HG03196 (cell line): ENCODE results near the gene GRIK1.
"Not testable (repeated sequence)": the region's sequence is repeated elsewhere in the genome, so short reads cannot be mapped to it uniquely, and the experiment has no call there.

ENCODE experiments used
- ATAC-seq: cut with Tn5 transposase; IDR thresholded peaks from one replicate; pipeline ENCODE4 v1.9.1; 2021; ENCODE audit not compliant: unreplicated experiment

GRIK1 gene

DNA sequence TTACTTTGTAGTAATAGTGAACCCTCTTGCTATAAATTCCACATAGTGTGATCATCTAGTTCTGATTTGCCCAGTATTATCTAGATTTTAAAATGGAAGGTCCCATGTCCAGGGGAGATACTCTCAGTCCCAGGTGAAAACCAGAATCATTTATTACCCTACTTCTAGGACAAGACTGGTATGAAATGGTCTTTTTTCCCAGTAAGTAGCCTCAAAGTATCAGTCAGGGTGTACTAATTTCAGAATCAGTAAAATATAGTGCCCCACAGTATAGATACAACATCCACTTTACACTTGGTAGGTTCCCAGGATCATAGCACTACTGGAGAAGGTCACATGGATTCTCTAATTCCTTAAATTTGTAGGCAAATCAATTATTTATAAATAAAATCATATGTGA lies 318.3 kb downstream of the GRIK1 start:
- ATAC-seq, result no peak

DNA sequence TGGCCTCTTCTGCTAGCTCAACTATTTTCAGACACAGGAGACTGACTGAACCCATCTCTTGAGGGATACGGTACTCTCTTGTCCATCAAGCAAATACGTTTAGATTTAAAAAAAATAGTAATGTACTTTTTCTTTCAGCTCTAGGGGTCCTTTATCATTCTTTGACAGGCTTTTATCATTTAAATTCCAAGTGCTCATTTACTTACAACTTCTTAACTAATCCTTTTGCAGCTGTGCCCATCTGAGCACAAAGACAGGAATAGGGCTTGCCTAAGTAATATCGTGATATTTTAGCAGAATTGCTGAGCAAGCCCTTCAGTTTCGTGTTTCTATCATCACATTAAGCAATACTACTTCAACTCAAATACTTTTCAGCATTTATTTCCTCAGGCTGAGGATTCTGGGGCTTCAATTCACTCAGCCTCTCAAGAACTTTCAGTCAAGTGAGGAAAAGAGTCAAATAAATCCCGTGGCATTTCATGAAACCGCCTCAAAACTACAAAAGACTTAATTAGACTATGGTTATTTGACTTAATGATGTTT lies 323.5 kb downstream of the GRIK1 start:
- ATAC-seq, result no peak

DNA sequence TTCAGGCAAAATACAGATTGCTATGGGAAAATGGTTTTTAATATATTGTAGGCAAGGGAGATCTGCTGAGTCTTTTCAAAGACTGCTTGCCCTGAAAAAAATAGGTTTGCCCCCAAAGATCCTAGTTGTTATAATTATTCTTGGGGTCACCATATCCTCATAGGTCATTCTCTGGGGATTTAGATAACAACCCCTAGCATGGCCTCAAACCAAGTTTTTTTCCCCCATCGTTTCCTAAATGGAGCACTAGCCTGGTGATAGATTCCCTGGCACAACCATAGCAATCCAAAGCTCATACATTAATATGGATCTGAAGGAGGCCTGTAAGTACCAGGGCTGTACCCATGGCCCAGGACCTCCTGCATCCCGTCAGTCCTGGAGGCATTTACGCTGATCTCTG lies 325.9 kb downstream of the GRIK1 start:
- ATAC-seq, result no peak

DNA sequence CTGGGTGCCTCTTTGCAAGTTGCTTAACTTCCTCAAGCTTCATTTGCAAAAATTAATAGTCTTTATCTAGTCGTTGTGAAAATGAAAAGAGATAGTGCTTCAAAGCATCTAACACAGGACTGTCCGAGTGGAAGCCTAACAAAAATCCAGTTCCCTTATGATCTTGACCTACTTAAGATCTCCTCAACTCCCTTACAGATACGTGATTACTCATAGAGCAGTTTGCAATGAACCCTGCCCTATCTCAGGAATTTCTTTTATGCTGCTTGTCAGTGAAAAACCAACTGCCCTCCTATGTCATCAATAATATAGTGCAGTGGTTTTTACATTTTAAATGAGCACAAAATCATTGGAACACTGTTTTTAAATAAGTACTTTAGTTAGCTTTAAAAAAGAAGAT lies 326.8 kb downstream of the GRIK1 start:
- no peak for ATAC-seq

DNA sequence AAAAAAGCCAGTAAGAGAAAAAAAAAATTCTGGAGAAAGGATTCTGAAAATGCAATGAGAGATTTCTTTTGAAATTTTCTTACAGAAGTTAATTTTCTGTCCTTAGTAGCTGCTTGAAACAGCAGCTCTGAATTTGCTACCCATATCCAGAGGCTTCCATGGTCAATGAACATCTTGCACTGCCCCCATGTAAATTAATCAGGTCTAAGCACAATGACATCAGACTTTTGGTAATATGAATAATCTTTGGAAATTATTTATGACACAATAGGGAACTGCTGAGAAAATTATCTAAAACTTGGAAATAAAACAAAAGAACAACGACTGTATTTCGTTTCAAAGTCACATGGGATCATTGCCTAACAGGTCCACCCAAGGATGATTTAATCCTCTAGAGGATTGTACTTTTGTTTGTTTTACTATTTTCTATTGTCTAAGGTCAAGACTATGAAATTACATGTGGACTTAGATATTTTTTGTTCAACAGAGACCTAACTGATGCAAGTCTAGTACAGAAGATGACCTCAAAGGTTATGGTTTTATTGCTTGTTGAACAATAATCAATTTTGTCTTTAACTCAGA lies 328.9 kb downstream of the GRIK1 start:
- no peak for ATAC-seq

DNA sequence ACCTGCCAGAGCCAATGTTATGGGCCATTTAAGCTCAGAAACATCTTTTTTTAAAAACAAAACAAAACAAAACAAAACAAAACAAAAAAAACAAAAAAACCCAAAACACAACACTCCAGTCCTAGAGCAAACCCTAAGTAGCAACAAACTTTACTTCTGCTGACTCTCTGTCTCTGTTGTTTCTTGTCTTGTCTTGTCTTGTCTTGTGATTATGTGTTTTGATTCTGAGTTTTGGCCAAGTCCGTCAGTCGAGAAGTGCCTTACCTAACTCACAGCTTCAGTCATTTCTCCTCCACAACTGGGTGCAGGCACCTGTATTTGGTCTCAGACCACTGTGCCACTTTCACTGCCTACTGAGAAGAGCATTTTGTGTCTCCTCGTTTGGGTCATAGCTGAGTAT lies 333.2 kb downstream of the GRIK1 start:
- no peak for ATAC-seq

DNA sequence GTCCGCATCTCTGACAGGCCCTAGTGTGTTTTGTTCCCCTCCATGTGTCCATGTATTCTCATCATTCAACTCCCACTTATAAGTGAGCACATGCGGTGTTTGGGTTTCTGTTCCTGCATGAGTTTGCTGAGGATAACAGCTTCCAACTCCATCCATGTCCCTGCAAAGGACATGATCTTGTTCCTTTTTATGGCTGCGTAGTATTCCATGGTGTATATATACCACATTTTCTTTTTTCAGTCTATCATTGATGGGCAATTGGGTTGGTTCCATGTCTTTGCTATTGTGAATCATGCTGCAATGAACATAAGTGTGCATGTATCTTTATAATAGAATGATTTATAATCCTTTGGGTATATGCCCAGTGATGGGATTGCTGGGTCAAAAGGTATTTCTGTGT lies 334.6 kb downstream of the GRIK1 start:
- ATAC-seq, result not testable (repeated sequence)

DNA sequence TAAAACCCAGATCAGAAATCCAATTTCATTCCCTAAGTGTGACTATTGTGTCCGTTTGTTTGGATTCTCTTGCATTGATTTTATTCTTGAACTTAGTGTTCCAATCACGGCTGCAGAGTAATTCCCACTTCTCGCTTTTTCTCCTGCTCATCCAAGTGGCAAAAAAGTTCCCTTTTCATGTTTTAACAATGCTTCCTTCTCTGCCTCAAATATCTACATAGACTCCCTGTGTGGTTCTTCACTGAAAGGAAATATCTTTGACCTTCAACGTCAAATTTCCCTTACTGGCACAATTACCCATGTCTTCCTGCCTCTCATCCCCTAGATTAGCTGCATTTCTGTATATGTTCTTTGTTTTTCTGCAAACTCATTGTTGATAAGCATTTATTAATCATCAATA lies 335.7 kb downstream of the GRIK1 start:
- no peak for ATAC-seq

DNA sequence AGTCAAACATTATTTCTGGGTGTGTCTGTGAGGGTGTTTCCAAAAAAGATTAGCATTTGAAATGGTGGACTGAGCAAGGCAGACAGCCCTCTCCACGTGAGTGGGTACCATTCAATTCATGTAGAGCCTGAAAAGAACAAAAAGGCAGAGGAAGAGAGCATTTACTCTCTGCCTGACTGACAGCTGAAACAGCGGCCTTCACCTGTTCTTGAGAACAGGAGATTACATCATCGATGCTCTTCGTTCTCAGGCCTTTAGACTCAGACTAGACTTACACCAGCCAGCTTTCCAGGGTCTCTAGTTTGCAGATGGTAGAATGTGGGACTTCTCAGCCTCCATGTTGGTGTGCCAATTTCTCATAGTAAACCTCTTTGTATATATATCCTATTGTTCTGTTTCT lies 338.7 kb downstream of the GRIK1 start:
- no peak for ATAC-seq

DNA sequence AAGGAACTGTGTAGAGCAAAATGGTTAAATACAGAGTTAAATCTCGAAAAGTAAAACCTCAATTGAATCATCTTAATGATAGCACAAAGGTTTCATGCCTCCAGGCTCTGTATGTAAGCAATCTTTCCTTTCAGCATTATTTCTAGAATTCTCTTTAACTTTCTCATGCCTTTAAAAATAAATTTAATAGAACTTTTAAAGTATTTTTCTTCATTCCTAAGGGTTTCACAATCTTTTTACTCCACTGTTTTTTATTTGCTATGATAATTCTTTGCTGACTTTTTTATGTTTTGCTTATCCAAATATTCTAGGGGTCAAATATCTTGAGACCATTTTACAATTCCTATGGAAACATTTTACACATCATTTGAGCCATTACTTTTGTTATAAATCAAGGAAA lies 353.1 kb downstream of the GRIK1 start:
- ATAC-seq, result no peak

DNA sequence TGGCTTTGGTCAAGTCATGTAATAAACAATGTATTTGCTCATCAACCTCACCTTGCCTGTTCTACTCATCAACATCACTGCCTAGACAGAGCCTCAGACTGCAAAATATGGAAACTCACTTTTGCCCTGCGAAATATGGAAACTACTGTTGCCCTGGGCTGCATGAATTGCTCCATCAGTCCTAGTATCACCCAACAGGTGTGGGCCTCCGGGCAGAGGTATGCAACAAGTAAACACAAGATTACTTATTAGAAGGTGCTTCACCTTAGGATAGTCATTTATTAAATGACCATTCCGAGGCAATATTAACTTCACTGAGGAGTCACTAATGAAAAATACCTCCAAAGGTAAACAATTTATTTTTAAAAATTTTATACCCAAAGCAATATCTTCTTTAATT lies 354.3 kb downstream of the GRIK1 start:
- no peak for ATAC-seq

DNA sequence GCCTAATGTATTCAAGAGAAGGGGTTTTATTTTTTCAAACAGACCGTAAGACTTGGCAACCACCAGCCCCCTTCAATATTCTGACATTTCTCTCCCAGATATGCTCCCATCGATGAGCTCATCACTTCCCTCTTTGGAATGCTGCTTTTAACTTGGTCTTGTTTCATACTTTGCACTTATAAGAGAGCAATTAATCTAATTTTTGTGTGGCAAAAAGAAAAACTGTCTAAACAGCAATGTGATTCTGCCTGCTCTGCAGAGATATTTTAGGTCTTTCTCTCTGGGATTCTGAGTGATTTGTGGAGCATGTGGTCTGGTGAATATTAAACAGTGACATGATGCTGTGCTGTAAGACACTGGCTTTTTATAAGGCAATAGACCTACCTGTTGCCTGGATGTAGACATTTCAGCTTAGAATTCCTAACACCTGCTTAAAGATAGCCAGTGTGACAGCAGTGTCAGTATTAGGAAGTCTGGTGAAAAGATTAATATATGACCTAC lies 356.3 kb downstream of the GRIK1 start:
- ATAC-seq, result no peak

DNA sequence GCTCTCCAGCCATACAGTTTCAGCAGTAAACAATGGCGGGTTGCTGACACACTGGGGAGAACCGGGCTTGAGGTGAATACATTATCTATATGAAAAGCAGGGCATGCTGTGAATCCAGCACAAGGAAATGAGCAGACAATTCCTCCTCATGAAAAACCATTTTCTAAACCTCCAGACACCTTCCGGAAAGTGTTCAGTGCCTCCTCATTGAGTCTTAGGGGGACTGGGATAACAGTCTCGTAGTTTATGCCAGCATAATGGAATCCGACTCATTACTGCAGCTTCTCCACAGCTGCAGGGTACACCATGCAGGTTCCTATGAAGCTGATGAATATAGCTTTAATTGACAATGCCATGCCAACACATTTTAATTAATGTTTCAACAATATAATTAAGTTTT lies 356.9 kb downstream of the GRIK1 start:
- ATAC-seq, result no peak

DNA sequence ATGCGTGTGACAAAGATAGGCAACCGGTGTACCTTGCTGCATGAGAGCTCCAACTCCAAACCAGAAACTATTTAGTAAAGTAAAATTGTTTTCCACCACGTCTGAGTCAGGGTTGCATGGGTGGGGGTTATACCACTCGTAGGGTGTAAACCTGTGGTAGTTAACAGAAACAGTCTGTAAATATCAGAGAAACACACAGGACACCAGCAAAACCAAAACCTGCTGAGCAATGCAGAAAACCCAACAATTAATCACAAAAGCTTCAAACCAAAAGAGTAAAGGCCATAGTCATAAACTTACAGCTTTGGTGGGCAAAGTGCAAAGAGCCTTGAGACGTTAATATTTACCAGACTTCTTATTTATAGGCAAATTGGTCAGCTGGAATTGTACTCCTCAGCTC lies 358.4 kb downstream of the GRIK1 start:
- ATAC-seq, result no peak

DNA sequence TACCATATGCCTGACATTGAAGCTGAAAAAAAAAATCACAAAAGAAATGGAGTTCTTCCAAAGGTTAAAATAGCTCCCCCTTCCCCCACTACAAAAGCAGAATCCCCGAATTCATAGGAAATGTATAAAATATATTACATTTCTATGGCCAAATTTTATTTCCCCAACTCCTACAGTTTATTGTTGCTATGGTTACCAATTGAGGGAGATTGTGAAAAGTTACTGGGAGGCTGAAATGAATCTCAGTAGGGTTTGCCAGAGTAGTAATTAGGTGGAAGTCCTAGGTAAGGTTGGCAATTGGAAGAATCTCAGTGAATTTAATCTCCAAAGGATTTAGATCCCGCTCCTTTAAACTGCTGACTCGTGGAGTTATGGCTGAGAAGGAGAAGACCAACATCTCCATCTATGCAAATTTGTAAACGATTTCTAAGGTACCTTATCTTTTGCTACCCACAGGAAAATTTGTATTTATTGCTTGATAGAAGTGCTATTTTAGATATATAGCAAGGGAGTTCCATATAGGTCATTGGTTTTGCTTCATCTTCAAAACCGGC lies 359.0 kb downstream of the GRIK1 start:
- ATAC-seq, result no peak

DNA sequence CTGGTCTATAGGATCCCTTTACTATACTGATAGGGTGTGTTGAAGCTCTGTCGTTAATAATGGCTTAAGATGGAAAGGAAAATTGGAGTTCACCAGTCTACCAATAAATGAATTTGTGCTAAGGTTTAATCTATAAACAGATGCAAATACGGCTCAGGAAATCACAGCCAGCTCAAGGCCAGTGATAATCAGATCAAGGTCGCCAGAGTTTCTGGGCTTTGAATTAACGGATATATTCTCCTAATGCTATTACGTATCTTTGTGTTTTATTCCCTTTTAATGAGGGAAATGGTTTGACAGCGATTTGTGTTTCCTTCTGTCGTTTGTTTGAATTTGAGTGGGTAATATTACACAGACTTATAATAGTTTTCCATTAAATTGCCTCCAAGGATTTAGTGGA lies 361.5 kb downstream of the GRIK1 start:
- ATAC-seq, result no peak

DNA sequence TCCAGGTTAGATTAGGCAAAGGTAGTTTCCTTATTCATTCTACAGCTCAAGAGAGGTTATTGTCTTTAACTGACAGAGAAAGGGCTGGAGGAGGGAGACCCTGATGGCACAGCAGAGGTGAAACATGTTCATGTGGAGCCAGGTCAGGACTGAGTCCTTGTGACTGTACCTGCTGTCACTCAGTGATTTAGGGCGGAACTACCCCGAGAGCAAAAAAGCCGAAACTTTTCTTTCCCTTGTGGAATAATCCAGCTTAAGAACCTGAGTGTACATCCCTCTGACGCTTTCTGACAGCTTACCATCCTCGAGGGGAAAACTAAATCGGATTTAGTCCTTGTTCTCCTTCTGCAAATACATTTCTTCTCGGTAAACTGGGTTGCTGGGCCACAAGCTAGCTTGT lies 367.8 kb downstream of the GRIK1 start:
- no peak for ATAC-seq

DNA sequence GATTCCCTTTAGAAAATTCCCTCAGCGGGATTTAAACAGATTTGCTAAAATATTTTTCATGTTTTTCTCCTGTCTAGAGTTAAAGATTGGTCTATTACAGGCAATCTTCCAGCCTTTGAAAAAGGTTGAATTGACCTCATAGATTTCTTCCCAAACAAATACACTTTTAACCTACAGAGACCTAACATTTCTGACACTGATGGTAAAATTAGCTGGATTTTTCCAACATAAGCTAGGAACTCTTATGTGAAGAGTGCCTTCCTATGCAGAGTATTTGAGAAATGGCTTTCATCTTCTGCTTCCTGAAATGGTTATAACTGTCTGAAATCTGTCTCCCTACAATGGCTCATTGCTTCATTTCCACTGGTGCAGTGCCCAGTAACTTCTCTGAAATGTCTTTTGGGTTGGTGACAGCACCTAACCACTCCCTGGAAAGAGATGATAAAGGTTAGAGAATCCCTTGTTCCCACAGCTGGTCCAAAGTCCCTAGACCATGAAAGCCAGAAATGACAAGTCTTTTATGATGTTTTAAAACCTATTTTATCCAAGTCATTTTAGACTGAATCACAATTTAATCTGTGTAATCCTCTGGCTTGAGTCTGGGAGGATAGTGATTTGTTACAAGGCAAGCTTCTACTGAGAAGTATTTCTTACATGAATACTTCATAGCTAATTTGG lies 371.6 kb downstream of the GRIK1 start:
- no peak for ATAC-seq

DNA sequence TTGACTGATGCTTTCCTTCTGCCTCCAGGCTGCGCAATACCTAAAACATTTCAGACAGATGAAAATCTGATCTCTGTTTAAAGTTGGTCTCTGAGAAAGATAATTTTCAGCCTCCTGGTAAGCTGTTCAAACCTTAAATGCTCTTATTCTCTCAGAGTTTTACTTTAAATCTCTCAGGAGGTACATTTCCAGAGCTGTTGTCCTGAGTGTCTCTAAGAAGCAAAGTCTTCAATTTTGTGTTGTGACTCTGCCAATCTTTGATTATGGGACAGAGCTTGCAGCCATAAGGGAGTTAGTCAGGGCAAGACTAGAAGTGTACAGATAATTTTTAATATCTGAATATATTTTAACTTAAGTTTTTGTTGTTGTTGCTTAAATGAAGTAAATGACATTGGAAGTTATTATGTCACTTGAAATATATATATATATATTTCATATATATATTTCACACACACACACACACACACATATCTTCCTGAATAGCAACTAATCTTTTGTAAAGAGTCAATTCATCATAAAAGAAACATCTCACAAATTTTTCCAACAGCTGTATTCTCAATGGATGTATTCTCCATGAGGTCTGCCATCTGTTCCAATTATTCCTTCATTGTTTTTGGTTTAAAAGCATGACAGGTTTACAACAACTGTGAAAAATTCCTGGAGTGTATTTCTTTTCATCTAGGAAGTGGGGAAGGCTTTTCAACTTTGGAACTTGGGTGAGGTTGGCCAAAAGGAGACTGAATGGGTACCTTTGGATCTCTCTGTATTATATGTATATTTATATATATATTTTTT lies 381.7 kb downstream of the GRIK1 start:
- no peak for ATAC-seq

DNA sequence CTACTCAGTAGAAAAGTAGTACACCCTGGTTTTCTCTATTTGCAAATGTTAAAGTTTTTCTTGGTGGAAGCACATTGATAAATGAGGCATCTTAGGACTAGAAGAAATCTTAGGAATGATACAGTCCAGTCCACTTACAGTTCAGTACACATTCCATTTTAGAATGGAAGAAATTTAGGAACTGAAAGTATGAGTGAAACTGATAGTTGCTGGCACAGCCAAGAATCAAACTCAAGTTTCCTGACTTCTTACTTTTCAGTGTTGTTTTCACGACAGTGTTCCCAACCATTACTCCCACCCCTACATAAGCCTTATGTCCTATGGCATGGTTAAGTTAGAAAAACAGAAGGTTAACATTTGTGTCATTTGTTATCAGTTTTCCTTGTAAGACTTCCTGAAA lies 382.6 kb downstream of the GRIK1 start:
- ATAC-seq, result no peak

DNA sequence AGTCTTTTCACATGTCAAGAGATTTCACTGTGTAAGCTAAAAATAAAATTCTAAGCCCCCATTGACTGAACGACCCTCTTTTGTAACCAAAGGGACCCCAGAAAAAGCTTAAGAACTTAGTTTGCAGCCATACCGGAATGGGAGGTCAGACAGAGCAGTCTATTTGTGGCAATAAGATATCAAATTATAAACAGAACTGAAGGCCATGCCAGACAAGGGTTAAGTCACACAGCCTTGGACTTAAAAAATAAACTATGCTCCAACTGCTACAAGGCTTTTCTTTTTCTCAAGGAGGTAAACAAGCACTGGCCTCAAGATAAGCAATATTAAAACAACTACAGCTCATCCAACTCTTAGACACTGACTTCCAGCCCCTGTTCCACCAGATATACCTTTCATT lies 384.2 kb downstream of the GRIK1 start:
- no peak for ATAC-seq

DNA sequence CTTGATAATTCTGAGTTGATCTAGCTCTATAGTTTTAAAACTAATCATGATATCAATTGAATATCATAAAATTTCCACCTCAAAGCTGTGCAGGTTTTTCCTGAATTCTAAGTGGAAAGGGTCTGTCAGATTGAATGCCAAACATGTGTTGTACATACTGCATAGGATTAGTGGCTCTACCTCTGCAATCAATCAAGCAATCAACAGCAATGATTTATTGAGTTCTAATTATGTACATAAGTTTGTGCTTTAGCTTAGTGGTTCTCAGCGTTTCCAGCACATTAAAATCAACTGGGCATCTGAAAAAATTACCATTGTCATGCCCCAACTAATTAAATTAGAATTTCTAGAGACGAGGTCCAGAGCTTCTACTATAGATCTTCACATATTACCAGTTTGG lies 389.6 kb downstream of the GRIK1 start:
- ATAC-seq, result no peak
